IMR-90 (cell line): ENCODE results near the gene RASSF5. TPM values are rescaled to one million over a fixed set of nuclear protein-coding genes. Genes with fewer than 3 reads are reported as not detected.
A peak's percentile ranks its signal among the peaks of the same experiment; 100 is the strongest.

ENCODE experiments used
- ATAC-seq: fragments of 200-7000 bp; cut with Tn5 transposase; 2 replicates; pipeline ENCODE4 v1.9.1; 2020; ENCODE audit warnings: low read depth, mild to moderate bottlenecking, moderate library complexity
- BruUV-seq: library from RNA; stranded (reverse); fragments of 400-500 nt; replicated peaks from 2 replicates; lab custom pipeline; 2021; lab: Mats Ljungman, UMichigan
- CTCF ChIA-PET: fragments of 300-600 bp; formaldehyde crosslinking; extraction: SDS; loops from one replicate; lab custom pipeline; 2021; ENCODE audit warnings: antibody characterized with exemption; lab: Yijun Ruan, JAX
- POLR2A ChIA-PET: fragments of 300-600 bp; sonication (Branson Sonifier 250); formaldehyde crosslinking; loops from one replicate; lab custom pipeline; 2022; ENCODE audit warnings: antibody characterized with exemption; ENCODE audit not compliant: unreplicated experiment; lab: Charles Lee
- DNase-seq: peaks from one replicate; pipeline ENCODE4 v3.0.0; 2013
- H2AFZ ChIP-seq: replicated peaks from 2 replicates; pipeline ENCODE3; 2013; ENCODE audit warnings: low read length, mild to moderate bottlenecking; ENCODE audit not compliant: poor library complexity
- H2AK5ac ChIP-seq: 2 replicates; pipeline ENCODE4 v1.6.1; 2013; ENCODE audit warnings: low read depth, low read length, inconsistent platforms
- H2AK9ac ChIP-seq: replicated peaks from 2 replicates; pipeline ENCODE3; 2013; ENCODE audit warnings: mild to moderate bottlenecking, low read depth, low read length, moderate library complexity; ENCODE audit not compliant: poor library complexity
- H2BK120ac ChIP-seq: 2 replicates; pipeline ENCODE4 v1.6.1; 2013; ENCODE audit warnings: low read depth, low read length, inconsistent platforms
- H2BK15ac ChIP-seq: 3 replicates; pipeline ENCODE4 v1.6.1; 2013; ENCODE audit warnings: low read depth, low read length, inconsistent platforms
- H2BK20ac ChIP-seq: 2 replicates; pipeline ENCODE4 v1.6.1; 2013; ENCODE audit warnings: low read depth, mild to moderate bottlenecking, inconsistent platforms, low read length, moderate library complexity
- H2BK5ac ChIP-seq: 2 replicates; pipeline ENCODE4 v1.6.1; 2013; ENCODE audit warnings: mild to moderate bottlenecking, low read depth, low read length, inconsistent platforms; ENCODE audit not compliant: poor library complexity, severe bottlenecking
- H3K14ac ChIP-seq: replicated peaks from 2 replicates; pipeline ENCODE4 v1.6.1; 2013; ENCODE audit warnings: low read depth, low read length, inconsistent platforms
- H3K18ac ChIP-seq: 2 replicates; pipeline ENCODE4 v1.6.1; 2013; ENCODE audit warnings: low read depth, low read length, control low read depth
- H3K23ac ChIP-seq: 2 replicates; pipeline ENCODE4 v1.6.1; 2013; ENCODE audit warnings: low read depth, low read length, inconsistent platforms
- H3K27ac ChIP-seq: 2 replicates; pipeline ENCODE4 v1.5.1; 2013; ENCODE audit warnings: mild to moderate bottlenecking, control low read depth, low read length; ENCODE audit not compliant: insufficient read depth
- H3K27me3 ChIP-seq: 2 replicates; pipeline ENCODE4 v1.6.1; 2013; ENCODE audit warnings: low read length; ENCODE audit not compliant: control insufficient read depth, insufficient read depth
- H3K36me3 ChIP-seq: 2 replicates; pipeline ENCODE4 v1.6.1; 2013; ENCODE audit warnings: low read length, mixed read lengths; ENCODE audit not compliant: control insufficient read depth, insufficient read depth
- H3K4ac ChIP-seq: 2 replicates; pipeline ENCODE4 v1.6.1; 2013; ENCODE audit warnings: low read depth, low read length, inconsistent platforms
- H3K4me1 ChIP-seq: 2 replicates; pipeline ENCODE4 v1.6.1; 2013; ENCODE audit warnings: low read length, mixed read lengths; ENCODE audit not compliant: control insufficient read depth, insufficient read depth
- H3K4me2 ChIP-seq: 2 replicates; pipeline ENCODE4 v1.6.1; 2013; ENCODE audit warnings: low read depth, mild to moderate bottlenecking, control low read depth, low read length, moderate library complexity
- H3K4me3 ChIP-seq: 2 replicates; pipeline ENCODE4 v1.5.1; 2013; ENCODE audit warnings: low read depth, mild to moderate bottlenecking, control low read depth, low read length, moderate library complexity; ENCODE audit not compliant: insufficient read depth
- H3K56ac ChIP-seq: 2 replicates; pipeline ENCODE4 v1.6.1; 2013; ENCODE audit warnings: low read length, inconsistent platforms; ENCODE audit not compliant: insufficient read depth; ENCODE audit errors: extremely low read depth
- H3K79me1 ChIP-seq, 2 experiments: 2 replicates each; pipeline ENCODE4 v1.6.1; 2013; ENCODE audit warnings: low read length in 2 of 2, inconsistent platforms in 1 of 2, low read depth in 1 of 2
- H3K9ac ChIP-seq: 2 replicates; pipeline ENCODE4 v1.6.1; 2013; ENCODE audit warnings: low read depth, low read length, control low read depth
- H3K9me1 ChIP-seq: 2 replicates; pipeline ENCODE4 v1.6.1; 2013; ENCODE audit warnings: low read length, inconsistent platforms; ENCODE audit not compliant: insufficient read depth
- H3K9me3 ChIP-seq: 2 replicates; pipeline ENCODE4 v1.6.1; 2013; ENCODE audit warnings: low read length; ENCODE audit not compliant: control insufficient read depth, insufficient read depth
- H4K20me1 ChIP-seq: 2 replicates; pipeline ENCODE4 v1.6.1; 2013; ENCODE audit warnings: low read length, inconsistent platforms; ENCODE audit not compliant: insufficient read depth
- H4K5ac ChIP-seq: 2 replicates; pipeline ENCODE4 v1.6.1; 2013; ENCODE audit warnings: mild to moderate bottlenecking, low read depth, low read length, control low read depth
- H4K8ac ChIP-seq, 2 experiments: 2 replicates each; pipeline ENCODE4 v1.6.1; 2013; ENCODE audit warnings: low read depth in 2 of 2, low read length in 2 of 2, control low read depth in 1 of 2, inconsistent platforms in 1 of 2
- H4K91ac ChIP-seq: 2 replicates; pipeline ENCODE4 v1.6.1; 2013; ENCODE audit warnings: low read depth, low read length, inconsistent platforms; ENCODE audit not compliant: insufficient read depth
- CEBPB ChIP-seq: IDR thresholded peaks from 2 replicates; pipeline ENCODE4 v1.6.1; 2012; ENCODE audit warnings: low read depth, low read length, improper control_type of control experiment
- FOS ChIP-seq: fragments of 150-350 bp; IDR thresholded peaks from 2 replicates; pipeline ENCODE4 v1.6.1; 2016; ENCODE audit warnings: low read depth, low read length
- MAFK ChIP-seq: IDR thresholded peaks from 2 replicates; pipeline ENCODE4 v1.6.1; 2012; ENCODE audit warnings: low read depth, low read length, improper control_type of control experiment
- NFE2L2 ChIP-seq: fragments of 150-350 bp; IDR thresholded peaks from 2 replicates; pipeline ENCODE4 v1.6.1; 2016; ENCODE audit warnings: low read depth, mild to moderate bottlenecking, low read length
- RFX5 ChIP-seq: IDR thresholded peaks from 2 replicates; pipeline ENCODE4 v1.8.0; 2012; ENCODE audit warnings: low read depth, mild to moderate bottlenecking, low read length, moderate library complexity
- WGBS, 2 experiments: methylation state at CpG; one replicate each; pipeline versions ENCODE4 v1.1.5 to v1.1.7; 2013; ENCODE audit warnings: missing lambda C conversion rate in 2 of 2; ENCODE audit not compliant: insufficient read length in 1 of 2; ENCODE audit errors: extremely low coverage in 2 of 2; 5-methylcytosine and 5-hydroxymethylcytosine counted together
- dilution Hi-C: fragments of 300-500 bp; cut with HindIII; formaldehyde crosslinking; loops from one replicate; pipeline ENCODE4 v1.14.3; 2018; ENCODE audit warnings: low sequenced_read_pairs; ENCODE audit not compliant: unreplicated experiment
- in situ Hi-C: fragments of 300-500 bp; cut with MboI; formaldehyde crosslinking; loops from 3 replicates; pipeline ENCODE4 v1.14.3; 2019; ENCODE audit warnings: low sequenced_read_pairs, inconsistent platforms, mixed read lengths
- intact Hi-C: fragments of 100-400 bp; cut with micrococcal nuclease; formaldehyde crosslinking; loops from 2 replicates; pipeline ENCODE4 v1.10.0; 2022
- polyA plus RNA-seq, 3 experiments: library from polyadenylated mRNA; depleted of rRNA; stranded (reverse); fragments of >200 nt; gene quantifications; 2 replicates each; pipeline ENCODE4 v1.2.3, GENCODE V29; 2012; ENCODE audit warnings: low replicate concordance in 1 of 3
- total RNA-seq: library from RNA; depleted of rRNA; stranded (reverse); fragments of >200 nt; gene quantifications from 2 replicates; pipeline ENCODE4 v1.2.3, GENCODE V29; 2012

The RASSF5 gene
- total and polyA plus RNA-seq, 2 of the 4 experiments (the other 2 are of a cell fraction), result 0.18 to 1.1 TPM

GRCh38 chr1:206464456-206464964, 42.8 kb upstream of the RASSF5 start:
- Histone ChIP-seq H3K27me3 (no peaks in the 10 kb centered on the region), H3K18ac (0 out of 2 replicates have a peak overlapping the region, but pooled peaks have one; percentile 6), H3K9me1 (peaks cover 12% of the 10 kb centered on the region), H4K5ac (no peak overlapping the region), H2AK5ac (peak overlapping the region; percentile 31; the same call in 1 of the 2 replicates), H3K9ac (no peak overlapping the region), H4K20me1 (no peaks in the 10 kb centered on the region), H2BK5ac (peak overlapping the region; percentile 38), H3K56ac (no peak overlapping the region), H2AK9ac (peak overlapping the region; percentile 69), H3K4me3 (no peak overlapping the region), H4K91ac (no peak overlapping the region), H3K79me1 (no peaks in the 10 kb centered on the region), H3K9me3 (no peaks in the 10 kb centered on the region), H3K4ac (peak overlapping the region; percentile 11; the same call in 1 of the 2 replicates), H3K4me2 (no peak overlapping the region), H3K36me3 (peaks cover 13% of the 10 kb centered on the region), H2BK15ac (peak overlapping the region; percentile 48; the same call in 1 of the 3 replicates), H3K23ac (no peak overlapping the region), H3K14ac (peak overlapping the region; percentile 67; the same call in 1 of the 2 replicates), H3K4me1 (peaks cover 7% of the 10 kb centered on the region), H2BK120ac (peak overlapping the region; percentile 55; the same call in 1 of the 2 replicates), H2BK20ac (0 out of 2 replicates have a peak overlapping the region, but pooled peaks have one; percentile 29), H2AFZ (no peak overlapping the region), H3K27ac (peak overlapping the region; percentile 46; the same call in 1 of the 2 replicates), H4K8ac (no peak overlapping the region)
- dilution Hi-C loops, result no loop called here
- intact Hi-C loops, result no loop called here
- ChIA-PET CTCF (interaction anchor here (1.4 kb wide), 1 partner anchor 15 kb away, joined by 3 read pairs; no protein-coding TSS in a partner anchor), POLR2A (no interaction called here)
- peak; percentile 95 for DNase-seq
- in situ Hi-C loops, result no loop called here
- WGBS, 2 experiments, result 67% methylated on average over 1 of the region's 4 CpGs; no CpG with 5 or more reads in 1 of the 2 experiments
- peak; percentile 62; the same call in 1 of the 2 replicates for TF ChIP-seq FOS
- TF ChIP-seq CEBPB, result peak; percentile 75
- TF ChIP-seq RFX5, result no peak
- TF ChIP-seq NFE2L2, result peak; percentile 91
- peak; percentile 55 for TF ChIP-seq MAFK
- BruUV-seq, result no TSS peak
- ATAC-seq, result peak; percentile 75
